Mesothelial cell of epicardium (in vitro differentiated cells): ENCODE results near the gene PRDM16. TPM values are rescaled to one million over a fixed set of nuclear protein-coding genes. Genes with fewer than 3 reads are reported as not detected.

Experiments
- DNase-seq, 2 experiments: peaks; one replicate each; pipeline ENCODE4 v3.0.0; 2021; ENCODE audit warnings: low spot score in 2 of 2; ENCODE audit not compliant: unreplicated experiment in 2 of 2
- H3K27ac Mint-ChIP-seq: 2 replicates; pipeline ENCODE4 v1.8.0; 2021; ENCODE audit warnings: mixed read lengths
- H3K27me3 Mint-ChIP-seq: 2 replicates; pipeline ENCODE4 v1.8.0; 2021; ENCODE audit warnings: low read depth, mixed read lengths
- H3K36me3 Mint-ChIP-seq: 2 replicates; pipeline ENCODE4 v1.8.0; 2021; ENCODE audit warnings: mixed read lengths
- H3K4me1 Mint-ChIP-seq: 2 replicates; pipeline ENCODE4 v1.8.0; 2021; ENCODE audit warnings: mixed read lengths
- H3K4me3 Mint-ChIP-seq: 2 replicates; pipeline ENCODE4 v1.8.0; 2021; ENCODE audit warnings: mild to moderate bottlenecking, moderate library complexity, mixed read lengths
- H3K9me3 Mint-ChIP-seq: 2 replicates; pipeline ENCODE4 v1.8.0; 2021; ENCODE audit warnings: mixed read lengths
- total RNA-seq: library from RNA; stranded (reverse); gene quantifications from 3 replicates; pipeline ENCODE4 v1.2.1, GENCODE V29; 2021
- TF ChIP-seq, protein P1 (sequence below): fragments of 200-600 bp; sonication (generic); IDR thresholded peaks from one replicate; pipeline ENCODE4 v1.5.0; 2021; ENCODE audit warnings: antibody characterized with exemption; ENCODE audit not compliant: unreplicated experiment

PRDM16 gene
- total RNA-seq, 1 donor from 2014 or later: 1.4 TPM

GRCh38 chr1:3352299-3352951 is 283.4 kb downstream of the PRDM16 start:
- TF ChIP-seq, protein P1, sequence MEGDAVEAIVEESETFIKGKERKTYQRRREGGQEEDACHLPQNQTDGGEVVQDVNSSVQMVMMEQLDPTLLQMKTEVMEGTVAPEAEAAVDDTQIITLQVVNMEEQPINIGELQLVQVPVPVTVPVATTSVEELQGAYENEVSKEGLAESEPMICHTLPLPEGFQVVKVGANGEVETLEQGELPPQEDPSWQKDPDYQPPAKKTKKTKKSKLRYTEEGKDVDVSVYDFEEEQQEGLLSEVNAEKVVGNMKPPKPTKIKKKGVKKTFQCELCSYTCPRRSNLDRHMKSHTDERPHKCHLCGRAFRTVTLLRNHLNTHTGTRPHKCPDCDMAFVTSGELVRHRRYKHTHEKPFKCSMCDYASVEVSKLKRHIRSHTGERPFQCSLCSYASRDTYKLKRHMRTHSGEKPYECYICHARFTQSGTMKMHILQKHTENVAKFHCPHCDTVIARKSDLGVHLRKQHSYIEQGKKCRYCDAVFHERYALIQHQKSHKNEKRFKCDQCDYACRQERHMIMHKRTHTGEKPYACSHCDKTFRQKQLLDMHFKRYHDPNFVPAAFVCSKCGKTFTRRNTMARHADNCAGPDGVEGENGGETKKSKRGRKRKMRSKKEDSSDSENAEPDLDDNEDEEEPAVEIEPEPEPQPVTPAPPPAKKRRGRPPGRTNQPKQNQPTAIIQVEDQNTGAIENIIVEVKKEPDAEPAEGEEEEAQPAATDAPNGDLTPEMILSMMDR: no peak
- Mint-ChIP-seq H3K4me3 (peak overlapping the region; percentile 54), H3K27ac (peak overlapping the region; percentile 80), H3K36me3 (no peaks in the 10 kb centered on the region), H3K27me3 (peaks cover 43% of the 10 kb centered on the region), H3K9me3 (no peaks in the 10 kb centered on the region), H3K4me1 (peaks cover 9% of the 10 kb centered on the region)
- DNase-seq: peak in 1 of 2 experiments; percentile 49

- TF ChIP-seq, protein P1: no peak
- Mint-ChIP-seq H3K4me1 (peaks cover 9% of the 10 kb centered on the region), H3K36me3 (no peaks in the 10 kb centered on the region), H3K27ac (no peak overlapping the region), H3K27me3 (peaks cover 43% of the 10 kb centered on the region), H3K9me3 (no peaks in the 10 kb centered on the region), H3K4me3 (no peak overlapping the region)
- DNase-seq: peak in 1 of 2 experiments; percentile 63
Measured at GRCh38 chr1:3352952-3353331, 283.9 kb downstream of the PRDM16 start.

- Mint-ChIP-seq H3K9me3 (no peaks in the 10 kb centered on the region), H3K4me1 (peaks cover 9% of the 10 kb centered on the region), H3K27me3 (peaks cover 49% of the 10 kb centered on the region), H3K27ac (no peak overlapping the region), H3K4me3 (no peak overlapping the region), H3K36me3 (no peaks in the 10 kb centered on the region)
- no peak for DNase-seq
- TF ChIP-seq, protein P1: no peak
Measured at GRCh38 chr1:3353876-3354275, 284.9 kb downstream of the PRDM16 start.

- H3K9me3 Mint-ChIP-seq: no peaks in the 10 kb centered on the region
- DNase-seq: no peak
- peaks cover 9% of the 10 kb centered on the region for H3K4me1 Mint-ChIP-seq
- no peak overlapping the region for H3K4me3 Mint-ChIP-seq
- peaks cover 53% of the 10 kb centered on the region for H3K27me3 Mint-ChIP-seq
- no peaks in the 10 kb centered on the region for H3K36me3 Mint-ChIP-seq
- TF ChIP-seq, protein P1: no peak
- H3K27ac Mint-ChIP-seq: no peak overlapping the region
Measured at GRCh38 chr1:3355089-3355488, 286.1 kb downstream of the PRDM16 start.

GRCh38 chr1:3355894-3356826 is 287.2 kb downstream of the PRDM16 start:
- H3K9me3 Mint-ChIP-seq: no peaks in the 10 kb centered on the region
- peaks cover 9% of the 10 kb centered on the region for H3K4me1 Mint-ChIP-seq
- no peak overlapping the region for H3K27ac Mint-ChIP-seq
- no peak for DNase-seq
- H3K36me3 Mint-ChIP-seq: no peaks in the 10 kb centered on the region
- peaks cover 55% of the 10 kb centered on the region for H3K27me3 Mint-ChIP-seq
- TF ChIP-seq, protein P1: no peak
- H3K4me3 Mint-ChIP-seq: no peak overlapping the region
